C4-2B (cell line): ENCODE data around the gene ZNF124.

Source experiments
- ZFX ChIP-seq: fragments of 450-650 bp; IDR thresholded peaks from 2 replicates; pipeline ENCODE4 v1.6.1; 2017
- TF ChIP-seq, protein P1 (sequence below): fragments of 450-650 bp; conservative IDR thresholded peaks from 2 replicates; pipeline ENCODE4 v1.5.1; 2017; ENCODE audit warnings: mild to moderate bottlenecking

DNA sequence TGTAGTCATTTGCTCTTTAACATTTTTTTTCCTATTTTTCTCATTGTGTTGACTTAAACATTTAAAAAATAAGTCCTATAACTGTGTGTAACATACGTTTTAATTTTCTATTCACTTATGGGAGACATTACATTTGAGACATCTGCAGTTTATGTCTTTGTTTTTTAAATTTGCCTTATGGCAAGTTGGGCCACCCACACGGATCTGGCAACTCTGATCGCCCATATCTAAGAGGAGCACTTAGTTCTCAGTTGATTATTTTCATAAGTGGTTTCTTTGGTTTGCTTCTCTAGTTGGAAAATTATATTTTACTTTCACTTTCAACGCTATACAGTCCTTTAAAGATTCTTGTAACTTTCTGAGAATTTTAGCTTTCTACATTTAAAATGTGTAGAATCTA is 13.8 kb upstream of the ZNF124 start:
- TF ChIP-seq, protein P1, sequence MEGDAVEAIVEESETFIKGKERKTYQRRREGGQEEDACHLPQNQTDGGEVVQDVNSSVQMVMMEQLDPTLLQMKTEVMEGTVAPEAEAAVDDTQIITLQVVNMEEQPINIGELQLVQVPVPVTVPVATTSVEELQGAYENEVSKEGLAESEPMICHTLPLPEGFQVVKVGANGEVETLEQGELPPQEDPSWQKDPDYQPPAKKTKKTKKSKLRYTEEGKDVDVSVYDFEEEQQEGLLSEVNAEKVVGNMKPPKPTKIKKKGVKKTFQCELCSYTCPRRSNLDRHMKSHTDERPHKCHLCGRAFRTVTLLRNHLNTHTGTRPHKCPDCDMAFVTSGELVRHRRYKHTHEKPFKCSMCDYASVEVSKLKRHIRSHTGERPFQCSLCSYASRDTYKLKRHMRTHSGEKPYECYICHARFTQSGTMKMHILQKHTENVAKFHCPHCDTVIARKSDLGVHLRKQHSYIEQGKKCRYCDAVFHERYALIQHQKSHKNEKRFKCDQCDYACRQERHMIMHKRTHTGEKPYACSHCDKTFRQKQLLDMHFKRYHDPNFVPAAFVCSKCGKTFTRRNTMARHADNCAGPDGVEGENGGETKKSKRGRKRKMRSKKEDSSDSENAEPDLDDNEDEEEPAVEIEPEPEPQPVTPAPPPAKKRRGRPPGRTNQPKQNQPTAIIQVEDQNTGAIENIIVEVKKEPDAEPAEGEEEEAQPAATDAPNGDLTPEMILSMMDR: no peak
- TF ChIP-seq ZFX: no peak
